Ishikawa (cell line): ENCODE measurements around the gene ZNF32.

Experiments used
- CEBPB ChIP-seq: IDR thresholded peaks from 2 replicates; pipeline ENCODE4 v1.6.1; 2012
- CREB1 ChIP-seq: IDR thresholded peaks from 2 replicates; pipeline ENCODE4 v1.6.1; 2012; ENCODE audit warnings: low read depth
- EGR1 ChIP-seq: IDR thresholded peaks from 2 replicates; pipeline ENCODE4 v1.6.1; 2012
- EP300 ChIP-seq: IDR thresholded peaks from 2 replicates; pipeline ENCODE4 v1.6.1; 2012; ENCODE audit warnings: borderline replicate concordance
- MAX ChIP-seq: IDR thresholded peaks from 2 replicates; pipeline ENCODE4 v1.6.1; 2012
- NFIC ChIP-seq: IDR thresholded peaks from 2 replicates; pipeline ENCODE4 v1.6.1; 2012
- RAD21 ChIP-seq: IDR thresholded peaks from 2 replicates; pipeline ENCODE4 v1.6.1; 2012; ENCODE audit warnings: low read depth
- REST ChIP-seq: IDR thresholded peaks from 2 replicates; pipeline ENCODE4 v1.6.1; 2012; ENCODE audit warnings: low read depth, mild to moderate bottlenecking
- TAF1 ChIP-seq: IDR thresholded peaks from 2 replicates; pipeline ENCODE4 v1.6.1; 2012; ENCODE audit warnings: low read depth, mild to moderate bottlenecking
- TEAD4 ChIP-seq: IDR thresholded peaks from 2 replicates; pipeline ENCODE4 v1.6.1; 2012
- YY1 ChIP-seq: IDR thresholded peaks from 2 replicates; pipeline ENCODE4 v1.6.1; 2012; ENCODE audit warnings: low read depth
- ZBTB7A ChIP-seq: IDR thresholded peaks from 2 replicates; pipeline ENCODE4 v1.6.1; 2012; ENCODE audit warnings: low read depth

DNA sequence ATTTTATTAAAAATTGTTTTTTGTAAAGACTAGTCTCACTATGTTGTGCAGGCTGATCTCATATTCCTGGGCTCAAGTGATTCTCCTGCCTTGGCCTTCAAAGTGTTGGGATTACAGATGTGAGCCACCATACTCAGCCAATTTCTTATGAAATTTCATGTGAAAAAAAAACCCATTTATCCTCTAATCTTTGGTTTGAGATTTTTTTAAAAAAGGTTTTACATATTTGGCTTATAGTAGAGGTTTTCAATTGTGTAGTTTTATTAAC lies 35.5 kb upstream of the ZNF32 start:
- TF ChIP-seq RAD21 (no peak), YY1 (no peak), CEBPB (no peak), MAX (no peak), EP300 (no peak), NFIC (no peak), EGR1 (no peak), TAF1 (no peak), ZBTB7A (no peak), REST (no peak), CREB1 (no peak), TEAD4 (no peak)
